ENCODE results near the gene SFXN5.
"Not testable (repeated sequence)": the region's sequence is repeated elsewhere in the genome, so short reads cannot be mapped to it uniquely, and the experiment has no call there.

SFXN5 gene

GRCh38 chr2:73071360-73072128 lies at the start of gene SFXN5:
Gene SFXN5 (minus strand): TSS chr2:73071712. CDS start chr2:73071705, 7 bp downstream.
- DNase-seq (ENCODE audit: low spot score), result peak; percentile 97

DNA sequence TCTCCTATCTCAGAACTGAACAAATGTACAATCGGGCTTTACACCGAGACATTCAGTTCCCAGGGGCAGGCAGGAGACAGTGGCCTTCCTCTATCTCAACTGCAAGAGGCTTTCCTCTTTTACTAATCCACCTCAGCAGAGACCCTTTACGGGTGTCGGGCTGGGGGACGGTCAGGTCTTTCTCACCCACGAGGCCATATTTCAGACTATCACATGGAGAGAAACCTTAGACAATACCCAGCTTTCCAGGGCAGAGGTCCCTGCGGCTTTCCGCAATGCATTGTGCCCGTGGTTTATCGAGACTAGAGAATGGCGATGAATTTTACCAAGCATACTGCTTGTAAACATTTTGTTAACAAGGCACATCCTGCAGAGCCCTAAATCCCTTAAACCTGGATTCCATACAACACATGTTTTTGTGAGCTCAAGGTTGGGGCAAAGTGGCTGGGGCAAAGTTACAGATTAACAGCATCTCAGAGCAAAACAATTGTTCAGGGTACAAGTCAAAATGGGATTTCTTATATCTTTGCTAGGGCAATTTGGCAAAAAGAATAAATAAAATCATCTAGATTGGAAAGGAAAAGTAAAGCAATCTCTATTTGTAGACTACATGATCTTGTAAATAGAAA lies 48.2 kb upstream of the SFXN5 start:
- not testable (repeated sequence) for DNase-seq (ENCODE audit: low spot score)

DNA sequence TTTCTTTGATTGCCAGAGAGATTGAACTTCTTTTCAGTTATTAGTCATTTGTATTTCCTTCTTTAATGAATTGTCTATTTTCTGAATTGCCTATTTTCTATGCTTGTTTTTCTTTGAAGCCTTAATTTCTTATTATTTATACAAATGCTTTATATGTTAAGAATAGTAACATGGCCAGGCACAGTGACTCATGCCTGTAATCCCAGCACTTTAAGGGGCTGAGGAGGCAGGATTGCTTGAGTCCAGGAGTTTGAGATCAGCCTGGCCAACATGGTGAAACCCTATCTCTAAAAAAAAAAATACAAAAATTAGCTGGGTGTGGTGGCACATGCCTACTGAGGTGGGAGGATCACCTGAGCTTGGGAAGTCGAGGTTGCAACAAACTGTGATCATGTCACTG lies 45.9 kb upstream of the SFXN5 start:
- no peak for DNase-seq (ENCODE audit: low spot score)

GRCh38 chr2:73116182-73116960 lies 44.9 kb upstream of the SFXN5 start:
- no peak for DNase-seq (ENCODE audit: low spot score)

DNA sequence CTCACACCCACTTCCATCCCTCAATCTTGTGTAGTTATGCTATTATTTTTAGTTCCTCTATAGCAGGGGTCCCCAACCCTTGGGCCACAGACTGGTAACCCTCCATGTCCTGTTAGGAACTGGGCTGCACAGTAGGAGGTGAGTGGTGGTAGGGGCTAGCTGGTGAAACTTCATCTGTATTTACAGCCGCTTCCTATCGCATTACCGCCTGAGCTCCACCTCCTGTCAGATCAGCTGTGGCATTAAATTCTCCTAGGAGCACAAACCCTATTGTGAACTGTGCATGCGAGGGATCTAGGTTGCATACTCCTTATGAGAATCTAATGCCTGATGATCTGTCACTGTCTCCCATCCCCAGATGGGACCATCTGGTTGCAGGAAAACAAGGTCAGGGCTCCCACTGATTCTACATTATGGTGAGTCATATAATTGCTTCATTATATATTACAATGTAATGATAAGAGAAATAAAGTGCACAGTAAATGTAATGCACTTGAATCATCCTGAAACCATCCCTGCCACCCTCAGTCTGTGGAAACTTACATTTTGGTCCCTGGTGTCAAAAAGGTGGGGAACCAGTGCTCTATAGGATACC lies 42.9 kb upstream of the SFXN5 start:
- DNase-seq (ENCODE audit: low spot score), result no peak

GRCh38 chr2:73112913-73113854 lies 41.7 kb upstream of the SFXN5 start, which contains the start of gene RAB11FIP5:
Gene RAB11FIP5 (minus strand): TSS chr2:73112948. CDS start chr2:73112777, 171 bp downstream.
- peak; percentile 87 for DNase-seq (ENCODE audit: low spot score)

GRCh38 chr2:73112026-73112912 lies 40.8 kb upstream of the SFXN5 start:
- DNase-seq (ENCODE audit: low spot score), result peak; percentile 35

DNA sequence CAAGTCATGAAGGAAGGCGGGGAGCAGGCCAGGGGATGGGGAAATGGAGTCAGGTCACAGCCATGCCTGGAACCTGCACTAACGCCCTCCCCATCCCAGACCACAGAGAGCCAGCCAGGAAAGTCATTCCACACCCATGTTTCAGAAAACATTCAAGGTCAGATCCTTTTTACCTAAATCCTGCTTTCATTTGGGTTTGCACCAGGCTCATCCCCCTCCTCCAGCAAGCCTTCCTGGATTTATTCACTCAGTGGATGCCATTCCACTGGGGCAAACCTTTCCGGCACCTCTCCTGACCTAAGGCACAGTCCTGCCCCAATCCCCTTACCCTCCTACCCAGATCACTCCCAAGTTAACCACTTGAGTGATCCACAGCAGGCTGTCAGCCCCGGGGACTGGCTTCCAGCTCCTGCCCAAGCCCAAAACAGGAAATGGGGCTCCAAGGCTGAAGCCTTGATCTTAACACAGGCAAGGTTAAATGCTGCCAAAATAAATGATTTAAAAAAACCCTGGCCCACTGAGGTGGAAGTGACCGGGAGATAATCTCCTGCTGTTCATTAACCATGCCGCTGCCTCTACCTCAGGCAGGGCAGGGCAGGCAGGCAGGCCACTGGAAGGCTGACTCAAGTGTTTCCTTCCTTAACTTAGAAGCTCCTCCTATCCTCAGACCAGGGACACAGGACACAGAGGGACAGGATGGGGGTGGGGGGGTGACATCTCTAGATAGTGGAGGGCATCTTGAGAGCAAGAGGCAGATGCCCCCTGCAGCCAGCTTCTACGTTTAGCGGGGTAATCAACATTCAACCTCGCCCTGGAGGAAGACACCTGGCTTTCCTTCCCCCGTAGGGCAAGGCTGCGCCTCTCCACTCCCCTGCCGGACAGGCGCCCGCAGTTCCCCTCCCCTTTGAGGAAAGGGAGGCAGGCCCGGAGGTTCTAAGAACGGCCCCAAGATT lies 39.8 kb upstream of the SFXN5 start:
- DNase-seq (ENCODE audit: low spot score), result peak; percentile 64

GRCh38 chr2:73110168-73111072 lies 38.9 kb upstream of the SFXN5 start:
- no peak for DNase-seq (ENCODE audit: low spot score)

GRCh38 chr2:73109431-73110167 lies 38.1 kb upstream of the SFXN5 start:
- DNase-seq (ENCODE audit: low spot score), result no peak

DNA sequence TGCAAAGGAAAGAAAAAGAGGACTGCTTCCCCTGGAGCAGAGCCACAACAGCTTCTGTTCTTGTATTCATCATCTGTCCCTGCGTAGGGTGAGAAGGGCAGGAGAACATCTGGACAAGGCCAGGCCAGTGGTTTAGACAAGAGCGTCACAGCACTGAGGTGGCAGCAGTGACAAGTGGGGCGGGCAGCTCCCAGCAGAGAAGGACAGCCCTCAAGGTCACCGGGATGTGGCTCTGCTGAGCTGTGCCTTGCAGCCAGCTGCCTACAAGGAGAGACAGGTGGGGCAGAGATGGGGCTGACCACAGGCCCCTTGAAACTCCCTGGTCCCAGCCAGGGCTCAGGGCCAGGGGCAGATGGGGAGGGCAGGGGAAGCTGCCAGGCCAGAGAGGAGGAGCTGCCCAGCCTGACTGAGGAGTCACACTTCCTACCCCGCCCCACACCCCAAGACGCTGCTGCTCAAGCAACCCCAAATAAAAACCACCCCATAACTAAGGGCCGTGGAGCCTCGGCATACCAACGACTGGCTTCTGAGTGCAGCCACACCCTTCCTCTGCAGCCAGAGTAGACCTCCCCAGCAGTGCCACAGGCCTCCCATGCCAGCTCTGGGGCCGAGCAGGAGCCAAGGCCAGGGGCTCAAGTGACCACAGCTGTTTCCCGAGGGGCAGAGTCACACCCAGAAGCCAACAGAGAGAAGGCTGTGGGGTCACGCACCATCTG lies 35.9 kb upstream of the SFXN5 start:
- DNase-seq (ENCODE audit: low spot score), result no peak

- DNase-seq (ENCODE audit: low spot score), result no peak
Observed at GRCh38 chr2:73106791-73107190, 35.3 kb upstream of the SFXN5 start.

DNA sequence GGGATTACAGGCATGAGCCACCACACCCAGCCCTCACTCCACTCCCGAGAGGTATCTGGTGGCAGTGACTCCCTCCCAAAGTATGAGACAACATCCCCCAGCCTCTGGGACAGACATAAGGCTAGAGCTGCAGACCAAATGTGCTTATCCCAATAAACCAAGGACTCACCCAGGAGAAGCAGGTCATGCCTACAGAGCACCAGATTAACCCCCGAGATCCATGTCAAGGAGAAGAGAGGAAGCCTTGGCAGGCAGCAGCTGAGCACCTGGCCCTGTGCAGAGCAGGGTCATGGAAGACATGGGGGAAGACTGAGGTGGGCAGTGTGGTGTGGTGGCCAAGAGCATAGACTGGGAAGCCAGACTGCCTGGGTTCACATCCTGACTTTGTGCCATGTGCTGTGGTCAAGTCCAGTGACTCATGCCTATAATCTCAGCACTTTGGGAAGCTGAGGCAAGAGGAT lies 34.0 kb upstream of the SFXN5 start:
- no peak for DNase-seq (ENCODE audit: low spot score)

DNA sequence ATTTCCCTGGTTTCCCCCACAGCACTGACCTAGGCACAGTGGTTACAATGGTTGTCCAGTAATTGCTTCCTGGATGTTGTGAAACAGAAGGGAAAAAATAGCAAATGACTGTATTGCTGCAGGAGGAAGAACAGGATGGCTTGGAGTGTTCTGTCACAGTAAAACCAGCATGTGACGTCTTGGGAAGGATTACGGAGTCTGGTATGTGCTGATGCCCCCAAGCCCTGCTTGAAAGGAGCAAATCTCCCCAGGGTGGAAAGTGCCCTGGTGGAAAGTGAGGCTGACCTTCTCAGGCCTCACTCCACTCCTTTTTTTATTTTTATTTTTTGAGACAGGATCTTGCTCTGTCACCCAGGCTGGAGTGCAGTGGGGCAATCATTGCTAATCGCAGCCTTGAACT lies 33.4 kb upstream of the SFXN5 start:
- no peak for DNase-seq (ENCODE audit: low spot score)

- no peak for DNase-seq (ENCODE audit: low spot score)
Observed at GRCh38 chr2:73103018-73103542, 31.6 kb upstream of the SFXN5 start.

GRCh38 chr2:73101626-73102256 lies 30.2 kb upstream of the SFXN5 start:
- DNase-seq (ENCODE audit: low spot score), result no peak

All from LoVo (cell line).